SK-N-SH treated with all-trans-retinoic acid at 6 μM for 48 hours (cell line): Measurements from ENCODE around the gene ZNF599.
"Not testable (repeated sequence)": the region's sequence is repeated elsewhere in the genome, so short reads cannot be mapped to it uniquely, and the experiment has no call there.

Source experiments
- ATAC-seq: fragments of 200-7000 bp; cut with Tn5 transposase; 3 replicates; pipeline ENCODE4 v1.9.1; 2020; ENCODE audit warnings: mild to moderate bottlenecking, moderate library complexity
- ARNTL ChIP-seq: fragments of 450-650 bp; formaldehyde crosslinking; IDR thresholded peaks from 2 replicates; pipeline ENCODE4 v1.5.0; 2020; ENCODE audit warnings: low read depth, mild to moderate bottlenecking, moderate library complexity, borderline replicate concordance
- BACH2 ChIP-seq: fragments of 250-450 bp; sonication (Bioruptor Pico); IDR thresholded peaks from 2 replicates; pipeline ENCODE4 v1.9.0; 2021; ENCODE audit warnings: mild to moderate bottlenecking, borderline replicate concordance
- CSDC2 ChIP-seq: fragments of 250-450 bp; sonication (Bioruptor Pico); IDR thresholded peaks from 2 replicates; pipeline ENCODE4 v1.5.0; 2020; ENCODE audit warnings: mild to moderate bottlenecking, moderate library complexity
- ESRRG ChIP-seq: fragments of 250-450 bp; sonication (Bioruptor Pico); IDR thresholded peaks from 2 replicates; pipeline ENCODE4 v1.6.1; 2021; ENCODE audit warnings: mild to moderate bottlenecking
- GLIS3 ChIP-seq: fragments of 250-450 bp; sonication (Bioruptor Pico); IDR thresholded peaks from 2 replicates; pipeline ENCODE4 v1.5.0; 2020; ENCODE audit warnings: mild to moderate bottlenecking, moderate library complexity
- ISL1 ChIP-seq: fragments of 250-450 bp; sonication (Bioruptor Pico); IDR thresholded peaks from 2 replicates; pipeline ENCODE4 v2.1.2; 2022; ENCODE audit warnings: mild to moderate bottlenecking, moderate library complexity
- PPARA ChIP-seq: fragments of 250-450 bp; sonication (Bioruptor Pico); IDR thresholded peaks from 2 replicates; pipeline ENCODE4 v1.5.0; 2020; ENCODE audit warnings: mild to moderate bottlenecking, borderline replicate concordance
- RARB ChIP-seq: fragments of 250-450 bp; sonication (Bioruptor Pico); IDR thresholded peaks from 2 replicates; pipeline ENCODE4 v1.8.0; 2021; ENCODE audit warnings: mild to moderate bottlenecking, moderate library complexity
- SNAI2 ChIP-seq: fragments of 250-450 bp; sonication (Bioruptor Pico); IDR thresholded peaks from 2 replicates; pipeline ENCODE4 v1.5.0; 2020; ENCODE audit warnings: mild to moderate bottlenecking, moderate library complexity
- TCF4 ChIP-seq: fragments of 250-450 bp; sonication (Bioruptor Pico); IDR thresholded peaks from 2 replicates; pipeline ENCODE4 v1.8.0; 2021; ENCODE audit warnings: mild to moderate bottlenecking, moderate library complexity, borderline replicate concordance
- TOX ChIP-seq: fragments of 250-450 bp; sonication (Bioruptor Pico); IDR thresholded peaks from 2 replicates; pipeline ENCODE4 v1.8.0; 2021; ENCODE audit warnings: mild to moderate bottlenecking, moderate library complexity, borderline replicate concordance
- ZC3H10 ChIP-seq: fragments of 250-450 bp; sonication (Bioruptor Pico); IDR thresholded peaks from 2 replicates; pipeline ENCODE4 v1.5.1; 2021; ENCODE audit warnings: mild to moderate bottlenecking, moderate library complexity
- ZFP3 ChIP-seq: fragments of 250-450 bp; sonication (Bioruptor Pico); IDR thresholded peaks from 2 replicates; pipeline ENCODE4 v1.5.0; 2020; ENCODE audit warnings: mild to moderate bottlenecking, moderate library complexity
- ZFP30 ChIP-seq: fragments of 450-650 bp; formaldehyde crosslinking; IDR thresholded peaks from 2 replicates; pipeline ENCODE4 v1.5.0; 2022; ENCODE audit warnings: mild to moderate bottlenecking, moderate library complexity
- ZNF70 ChIP-seq: fragments of 450-650 bp; formaldehyde crosslinking; IDR thresholded peaks from 2 replicates; pipeline ENCODE4 v1.5.0; 2020; ENCODE audit warnings: mild to moderate bottlenecking, moderate library complexity
- ZNF8 ChIP-seq: fragments of 450-650 bp; formaldehyde crosslinking; IDR thresholded peaks from 2 replicates; pipeline ENCODE4 v1.5.0; 2020; ENCODE audit warnings: mild to moderate bottlenecking, moderate library complexity
- TF ChIP-seq, protein P1 (sequence below): fragments of 250-450 bp; sonication (Bioruptor Pico); IDR thresholded peaks from 2 replicates; pipeline ENCODE4 v1.8.0; 2021; ENCODE audit warnings: low read depth, mild to moderate bottlenecking, moderate library complexity, borderline replicate concordance
- TF ChIP-seq, protein P2 (sequence below): fragments of 250-450 bp; sonication (Bioruptor Pico); IDR thresholded peaks from 2 replicates; pipeline ENCODE4 v1.5.1; 2021; ENCODE audit warnings: mild to moderate bottlenecking, moderate library complexity
- TF ChIP-seq, protein P3 (sequence below): fragments of 250-450 bp; sonication (Bioruptor Pico); IDR thresholded peaks from 2 replicates; pipeline ENCODE4 v1.5.1; 2020; ENCODE audit warnings: low read depth, mild to moderate bottlenecking, moderate library complexity
- TF ChIP-seq, protein P4 (sequence below): fragments of 250-450 bp; sonication (Bioruptor Pico); IDR thresholded peaks from 2 replicates; pipeline ENCODE4 v1.8.0; 2020; ENCODE audit warnings: mild to moderate bottlenecking, moderate library complexity, borderline replicate concordance

Gene ZNF599

DNA sequence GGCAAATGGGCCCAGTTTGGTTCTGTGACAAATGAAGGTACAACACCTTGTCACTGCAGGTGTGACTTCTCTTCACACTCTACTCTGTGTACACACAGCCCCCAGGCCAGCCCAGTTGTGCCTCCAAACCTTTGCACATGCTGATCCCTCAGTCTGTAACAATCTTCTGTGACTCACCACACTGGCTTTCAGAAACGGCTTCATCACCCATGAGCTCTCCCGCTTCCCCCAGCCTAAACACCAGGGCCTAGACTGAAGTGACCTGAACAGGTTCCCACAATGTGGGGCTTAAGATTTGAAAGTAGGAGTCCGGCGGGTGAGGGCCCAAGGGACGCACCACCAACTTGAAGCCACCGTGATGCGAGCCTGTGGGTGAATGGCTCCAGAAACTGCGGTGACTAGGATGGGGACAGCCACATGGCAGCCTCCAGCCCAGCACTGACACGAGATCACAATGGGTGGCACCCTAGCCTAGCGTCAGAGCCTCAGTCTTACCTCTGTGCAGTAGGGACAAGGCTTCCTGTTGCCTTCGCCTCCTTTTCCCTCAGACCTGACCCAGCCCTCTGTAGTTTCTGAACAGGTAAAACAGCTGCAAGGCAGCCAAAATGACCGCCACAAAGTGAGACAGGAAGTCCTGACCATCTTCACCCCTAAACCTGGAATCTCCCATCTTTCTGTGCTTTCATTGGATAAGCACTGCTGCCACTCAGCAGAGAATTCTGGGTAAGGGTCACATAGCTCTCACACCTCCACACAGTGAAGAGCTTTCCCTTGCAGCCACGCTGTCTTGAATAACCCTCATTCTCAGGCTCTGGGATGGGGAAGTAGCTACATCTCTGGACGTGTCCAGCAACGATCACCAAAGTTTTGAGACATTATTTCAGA lies 34.2 kb upstream of the ZNF599 start:
- no peak for ATAC-seq
- no peak for TF ChIP-seq SNAI2 (CRISPR knock-in tag)
- TF ChIP-seq, protein P1, sequence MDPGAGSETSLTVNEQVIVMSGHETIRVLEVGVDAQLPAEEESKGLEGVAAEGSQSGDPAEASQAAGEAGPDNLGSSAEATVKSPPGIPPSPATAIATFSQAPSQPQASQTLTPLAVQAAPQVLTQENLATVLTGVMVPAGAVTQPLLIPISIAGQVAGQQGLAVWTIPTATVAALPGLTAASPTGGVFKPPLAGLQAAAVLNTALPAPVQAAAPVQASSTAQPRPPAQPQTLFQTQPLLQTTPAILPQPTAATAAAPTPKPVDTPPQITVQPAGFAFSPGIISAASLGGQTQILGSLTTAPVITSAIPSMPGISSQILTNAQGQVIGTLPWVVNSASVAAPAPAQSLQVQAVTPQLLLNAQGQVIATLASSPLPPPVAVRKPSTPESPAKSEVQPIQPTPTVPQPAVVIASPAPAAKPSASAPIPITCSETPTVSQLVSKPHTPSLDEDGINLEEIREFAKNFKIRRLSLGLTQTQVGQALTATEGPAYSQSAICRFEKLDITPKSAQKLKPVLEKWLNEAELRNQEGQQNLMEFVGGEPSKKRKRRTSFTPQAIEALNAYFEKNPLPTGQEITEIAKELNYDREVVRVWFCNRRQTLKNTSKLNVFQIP (CRISPR knock-in tag), result no peak
- TF ChIP-seq ZFP3 (CRISPR knock-in tag), result no peak
- TF ChIP-seq GLIS3 (CRISPR knock-in tag), result no peak
- TF ChIP-seq, protein P2, sequence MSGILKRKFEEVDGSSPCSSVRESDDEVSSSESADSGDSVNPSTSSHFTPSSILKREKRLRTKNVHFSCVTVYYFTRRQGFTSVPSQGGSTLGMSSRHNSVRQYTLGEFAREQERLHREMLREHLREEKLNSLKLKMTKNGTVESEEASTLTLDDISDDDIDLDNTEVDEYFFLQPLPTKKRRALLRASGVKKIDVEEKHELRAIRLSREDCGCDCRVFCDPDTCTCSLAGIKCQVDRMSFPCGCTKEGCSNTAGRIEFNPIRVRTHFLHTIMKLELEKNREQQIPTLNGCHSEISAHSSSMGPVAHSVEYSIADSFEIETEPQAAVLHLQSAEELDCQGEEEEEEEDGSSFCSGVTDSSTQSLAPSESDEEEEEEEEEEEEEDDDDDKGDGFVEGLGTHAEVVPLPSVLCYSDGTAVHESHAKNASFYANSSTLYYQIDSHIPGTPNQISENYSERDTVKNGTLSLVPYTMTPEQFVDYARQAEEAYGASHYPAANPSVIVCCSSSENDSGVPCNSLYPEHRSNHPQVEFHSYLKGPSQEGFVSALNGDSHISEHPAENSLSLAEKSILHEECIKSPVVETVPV (CRISPR knock-in tag), result no peak
- TF ChIP-seq, protein P3, sequence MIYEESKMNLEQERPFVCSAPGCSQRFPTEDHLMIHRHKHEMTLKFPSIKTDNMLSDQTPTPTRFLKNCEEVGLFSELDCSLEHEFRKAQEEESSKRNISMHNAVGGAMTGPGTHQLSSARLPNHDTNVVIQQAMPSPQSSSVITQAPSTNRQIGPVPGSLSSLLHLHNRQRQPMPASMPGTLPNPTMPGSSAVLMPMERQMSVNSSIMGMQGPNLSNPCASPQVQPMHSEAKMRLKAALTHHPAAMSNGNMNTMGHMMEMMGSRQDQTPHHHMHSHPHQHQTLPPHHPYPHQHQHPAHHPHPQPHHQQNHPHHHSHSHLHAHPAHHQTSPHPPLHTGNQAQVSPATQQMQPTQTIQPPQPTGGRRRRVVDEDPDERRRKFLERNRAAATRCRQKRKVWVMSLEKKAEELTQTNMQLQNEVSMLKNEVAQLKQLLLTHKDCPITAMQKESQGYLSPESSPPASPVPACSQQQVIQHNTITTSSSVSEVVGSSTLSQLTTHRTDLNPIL (CRISPR knock-in tag), result no peak
- no peak for TF ChIP-seq ZNF70
- no peak for TF ChIP-seq ZFP30 (CRISPR knock-in tag)
- TF ChIP-seq TOX, result no peak
- TF ChIP-seq ZNF8, result no peak
- no peak for TF ChIP-seq ISL1 (CRISPR knock-in tag)
- TF ChIP-seq, protein P4, sequence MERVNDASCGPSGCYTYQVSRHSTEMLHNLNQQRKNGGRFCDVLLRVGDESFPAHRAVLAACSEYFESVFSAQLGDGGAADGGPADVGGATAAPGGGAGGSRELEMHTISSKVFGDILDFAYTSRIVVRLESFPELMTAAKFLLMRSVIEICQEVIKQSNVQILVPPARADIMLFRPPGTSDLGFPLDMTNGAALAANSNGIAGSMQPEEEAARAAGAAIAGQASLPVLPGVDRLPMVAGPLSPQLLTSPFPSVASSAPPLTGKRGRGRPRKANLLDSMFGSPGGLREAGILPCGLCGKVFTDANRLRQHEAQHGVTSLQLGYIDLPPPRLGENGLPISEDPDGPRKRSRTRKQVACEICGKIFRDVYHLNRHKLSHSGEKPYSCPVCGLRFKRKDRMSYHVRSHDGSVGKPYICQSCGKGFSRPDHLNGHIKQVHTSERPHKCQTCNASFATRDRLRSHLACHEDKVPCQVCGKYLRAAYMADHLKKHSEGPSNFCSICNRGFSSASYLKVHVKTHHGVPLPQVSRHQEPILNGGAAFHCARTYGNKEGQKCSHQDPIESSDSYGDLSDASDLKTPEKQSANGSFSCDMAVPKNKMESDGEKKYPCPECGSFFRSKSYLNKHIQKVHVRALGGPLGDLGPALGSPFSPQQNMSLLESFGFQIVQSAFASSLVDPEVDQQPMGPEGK, result no peak
- TF ChIP-seq PPARA (CRISPR knock-in tag), result no peak
- TF ChIP-seq TCF4 (CRISPR knock-in tag), result no peak
- no peak for TF ChIP-seq BACH2 (CRISPR knock-in tag)

DNA sequence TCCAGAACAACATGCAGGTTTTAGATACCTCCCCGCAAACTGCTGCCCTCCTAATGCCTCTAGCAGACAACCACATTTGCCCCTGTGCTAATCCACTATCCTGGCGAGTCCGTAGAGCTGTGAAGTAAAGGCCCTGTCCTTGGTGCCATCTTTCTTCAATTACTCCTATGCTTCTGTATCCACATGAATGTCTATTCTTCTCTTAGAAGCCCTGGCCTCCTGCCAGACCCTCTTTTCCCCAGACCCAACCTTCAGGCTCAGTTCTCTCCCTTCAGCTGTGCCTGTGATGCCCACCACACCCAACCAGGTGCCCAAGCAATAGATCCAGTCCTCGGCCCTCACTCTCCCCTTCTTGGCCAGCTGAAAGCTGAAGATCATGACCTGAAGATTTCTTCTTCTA lies 31.1 kb upstream of the ZNF599 start:
- ATAC-seq, result no peak
- TF ChIP-seq ZC3H10 (CRISPR knock-in tag) (no peak), ZFP30 (CRISPR knock-in tag) (no peak), ESRRG (no peak), GLIS3 (CRISPR knock-in tag) (no peak), BACH2 (CRISPR knock-in tag) (no peak), CSDC2 (no peak), PPARA (CRISPR knock-in tag) (no peak), ZNF8 (no peak)

DNA sequence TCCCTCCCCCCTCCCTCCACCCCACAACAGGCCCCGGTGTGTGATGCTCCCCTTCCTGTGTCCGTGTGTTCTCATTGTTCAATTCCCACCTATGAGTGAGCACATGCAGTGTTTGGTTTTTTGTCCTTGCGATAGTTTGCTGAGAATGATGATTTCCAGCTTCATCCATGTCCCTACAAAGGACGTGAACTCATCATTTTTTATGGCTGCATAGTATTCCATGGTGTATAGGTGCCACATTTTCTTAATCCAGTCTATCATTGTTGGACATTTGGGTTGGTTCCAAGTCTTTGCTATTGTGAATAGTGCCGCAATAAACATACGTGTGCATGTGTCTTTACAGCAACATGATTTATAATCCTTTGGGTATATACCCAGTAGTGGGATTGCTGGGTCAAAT lies 23.9 kb upstream of the ZNF599 start:
- not testable (repeated sequence) for ATAC-seq

DNA sequence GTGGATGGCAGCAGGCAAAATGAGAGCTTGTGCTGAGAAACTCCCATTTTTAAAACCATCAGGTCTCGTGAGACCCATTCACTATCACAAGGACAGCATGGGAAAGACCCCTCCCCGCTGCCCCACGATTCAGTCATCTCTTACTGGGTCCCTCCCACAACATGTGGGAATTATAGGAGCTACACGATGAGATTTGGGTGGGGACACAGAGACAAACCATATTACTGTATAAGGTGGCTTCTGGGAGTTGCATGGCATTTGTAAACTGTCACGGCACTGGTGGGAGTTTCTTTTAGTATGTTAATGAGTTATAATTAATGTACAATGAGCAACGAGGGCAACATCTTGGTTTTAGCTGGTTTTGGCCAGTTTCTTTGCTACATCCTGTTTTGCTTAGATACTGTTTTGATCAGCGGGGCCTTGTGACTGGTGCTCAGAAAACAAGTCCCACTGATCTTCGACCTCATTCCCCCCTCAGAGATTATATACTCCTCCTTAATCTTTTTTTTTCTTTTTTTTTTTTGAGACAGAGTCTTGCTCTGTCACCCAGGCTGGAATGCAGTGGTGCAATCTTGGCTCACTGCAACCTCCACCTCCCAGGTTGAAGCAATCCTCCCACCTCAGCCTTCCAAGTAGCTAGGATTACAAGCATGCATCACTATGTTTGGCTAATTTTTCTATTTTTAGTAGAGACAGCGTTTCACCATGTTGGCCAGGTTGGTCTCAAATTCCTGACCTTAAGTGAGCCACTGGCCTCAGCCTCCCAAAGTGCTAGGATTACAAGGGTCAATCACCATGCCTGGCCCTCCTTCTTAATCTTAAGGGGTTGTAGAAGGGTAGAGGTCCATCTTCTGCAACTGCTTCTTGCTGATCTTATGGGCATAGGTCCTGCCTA lies 21.3 kb upstream of the ZNF599 start:
- ATAC-seq, result no peak
- TF ChIP-seq ZNF8, result no peak
- TF ChIP-seq, protein P2 (CRISPR knock-in tag), result no peak
- TF ChIP-seq ESRRG, result no peak
- no peak for TF ChIP-seq CSDC2
- TF ChIP-seq GLIS3 (CRISPR knock-in tag), result no peak
- TF ChIP-seq BACH2 (CRISPR knock-in tag), result no peak
- no peak for TF ChIP-seq RARB (CRISPR knock-in tag)
- TF ChIP-seq, protein P3 (CRISPR knock-in tag), result no peak
- TF ChIP-seq ARNTL, result no peak
